ENCODE measurements around the gene MFSD12.

DNA sequence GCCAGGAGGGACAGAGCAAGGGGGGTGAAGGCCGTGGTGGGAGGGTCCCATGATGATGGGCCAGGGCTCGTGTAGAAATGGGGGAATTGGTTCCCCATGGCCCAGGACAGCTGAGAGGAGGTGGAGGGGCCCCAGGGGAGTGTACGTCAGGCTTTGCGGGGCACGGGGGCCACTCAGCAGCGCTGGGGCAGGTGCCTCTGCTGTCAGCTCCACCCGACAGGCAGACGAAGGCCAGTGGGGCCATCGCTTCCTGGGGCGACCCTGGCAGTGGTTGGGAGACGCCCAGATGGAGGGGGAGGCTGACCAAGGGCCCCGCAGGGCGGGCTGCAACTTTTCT, 20.3 kb downstream of the MFSD12 start:
- TF ChIP-seq, protein P1, sequence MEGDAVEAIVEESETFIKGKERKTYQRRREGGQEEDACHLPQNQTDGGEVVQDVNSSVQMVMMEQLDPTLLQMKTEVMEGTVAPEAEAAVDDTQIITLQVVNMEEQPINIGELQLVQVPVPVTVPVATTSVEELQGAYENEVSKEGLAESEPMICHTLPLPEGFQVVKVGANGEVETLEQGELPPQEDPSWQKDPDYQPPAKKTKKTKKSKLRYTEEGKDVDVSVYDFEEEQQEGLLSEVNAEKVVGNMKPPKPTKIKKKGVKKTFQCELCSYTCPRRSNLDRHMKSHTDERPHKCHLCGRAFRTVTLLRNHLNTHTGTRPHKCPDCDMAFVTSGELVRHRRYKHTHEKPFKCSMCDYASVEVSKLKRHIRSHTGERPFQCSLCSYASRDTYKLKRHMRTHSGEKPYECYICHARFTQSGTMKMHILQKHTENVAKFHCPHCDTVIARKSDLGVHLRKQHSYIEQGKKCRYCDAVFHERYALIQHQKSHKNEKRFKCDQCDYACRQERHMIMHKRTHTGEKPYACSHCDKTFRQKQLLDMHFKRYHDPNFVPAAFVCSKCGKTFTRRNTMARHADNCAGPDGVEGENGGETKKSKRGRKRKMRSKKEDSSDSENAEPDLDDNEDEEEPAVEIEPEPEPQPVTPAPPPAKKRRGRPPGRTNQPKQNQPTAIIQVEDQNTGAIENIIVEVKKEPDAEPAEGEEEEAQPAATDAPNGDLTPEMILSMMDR (IDR thresholded peaks at IDR 0.05; ENCODE audit: insufficient read depth, low read depth, low read length) = no peak
- TF ChIP-seq EZH2 (IDR thresholded peaks at IDR 0.05; ENCODE audit: insufficient read depth, low read length) = no peak

Data from astrocyte (in vitro differentiated cells and primary cell).